Left lobe of liver (tissue), 2 donors: ENCODE data around the gene GPR65. TPM values are rescaled to one million over a fixed set of nuclear protein-coding genes. Genes with fewer than 3 reads are reported as not detected.
"Not testable (repeated sequence)": the region's sequence is repeated elsewhere in the genome, so short reads cannot be mapped to it uniquely, and the experiment has no call there.

Source experiments
- ATAC-seq: fragments of 200-7000 bp; cut with Tn5 transposase; one replicate; pipeline ENCODE4 v1.9.1; 2020; ENCODE audit warnings: mild to moderate bottlenecking, moderate library complexity
- DNase-seq: peaks from one replicate; pipeline ENCODE4 v3.0.0-alpha.2; 2020; ENCODE audit warnings: low spot score
- total RNA-seq: library from RNA; stranded (reverse); gene quantifications from one replicate; pipeline ENCODE4 v1.2.1, GENCODE V29; 2021
- donor health status: DM: no; HTN: no; CAD: no; lungs with moderate emphysema.
- donor health status: DM: no; HTN: yes; CAD: no.

Gene GPR65
- total RNA-seq, 1 donor from 2014 or later: 0.78 TPM

GRCh38 chr14:88003425-88003824 lies 1.5 kb upstream of the GPR65 start:
- ATAC-seq: no peak
- no peak for DNase-seq

GRCh38 chr14:88004506-88005036 lies 364 bp upstream of the GPR65 start:
- ATAC-seq (no peak), DNase-seq (no peak)

GRCh38 chr14:88005978-88006851 lies 1.3 kb downstream of the GPR65 start:
- ATAC-seq: peak; percentile 29
- DNase-seq: no peak

DNA sequence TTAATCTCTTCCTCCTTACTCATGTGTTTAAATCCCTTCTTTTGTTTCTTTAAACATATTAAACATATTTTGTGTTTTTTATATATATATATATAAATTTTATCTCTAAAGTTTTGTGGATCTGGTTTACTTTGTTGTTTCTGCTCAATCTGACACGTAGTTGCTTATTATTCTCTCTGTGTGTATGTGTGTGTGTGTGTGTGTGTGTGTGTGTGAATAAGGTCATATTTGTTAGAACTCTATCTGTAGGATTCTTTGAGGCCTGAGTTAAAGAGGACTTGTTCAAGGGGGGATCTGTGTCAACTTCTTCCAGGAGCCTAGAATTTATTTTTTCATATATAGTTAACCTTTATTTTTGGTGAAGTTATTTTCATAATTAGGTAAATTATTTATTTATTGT lies 2.7 kb downstream of the GPR65 start:
- ATAC-seq: no peak

GRCh38 chr14:88008039-88008742 lies 3.3 kb downstream of the GPR65 start:
- ATAC-seq: no peak
- DNase-seq: no peak

More for the DNA sequence above, 2.7 kb downstream of the GPR65 start:
- no peak for DNase-seq

GRCh38 chr14:88009486-88009885 lies 4.6 kb downstream of the GPR65 start:
- DNase-seq: no peak
- ATAC-seq: no peak

- DNase-seq (no peak), ATAC-seq (no peak)
Measured at GRCh38 chr14:88010331-88010730, 5.4 kb downstream of the GPR65 start.

- ATAC-seq (no peak), DNase-seq (no peak)
Measured at GRCh38 chr14:88012495-88012894, 7.6 kb downstream of the GPR65 start.

DNA sequence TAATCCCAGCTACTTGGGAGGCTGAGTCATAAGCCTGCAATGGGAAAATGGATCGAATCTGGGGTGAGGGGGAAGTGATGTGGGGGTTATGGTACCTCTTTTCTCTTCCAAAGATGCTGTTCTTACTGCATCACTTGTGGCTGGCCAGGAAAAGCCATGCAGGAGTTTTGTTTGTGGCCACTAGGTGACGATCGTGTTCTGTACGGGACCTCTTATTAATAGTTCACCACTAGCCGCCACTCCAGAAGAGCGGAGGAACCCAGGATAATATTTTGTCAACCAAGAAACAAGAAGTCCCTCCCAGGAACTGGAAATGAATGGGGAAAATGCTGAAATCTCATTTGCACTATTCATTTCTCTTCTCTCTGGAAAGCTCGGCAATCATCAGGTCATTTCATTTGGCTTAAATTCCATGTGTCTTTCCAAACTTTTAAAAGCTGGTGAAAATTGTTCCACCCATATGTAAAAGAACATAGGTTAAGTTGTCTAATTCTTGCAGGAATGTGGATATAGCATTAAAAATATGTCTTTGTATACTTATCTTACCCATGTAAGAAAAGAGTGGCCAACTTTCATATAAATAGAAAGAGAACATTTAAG lies 8.9 kb downstream of the GPR65 start:
- DNase-seq (peak; percentile 74), ATAC-seq (peak; percentile 100)

GRCh38 chr14:88016768-88017167 lies 11.8 kb downstream of the GPR65 start:
- no peak for ATAC-seq
- no peak for DNase-seq

DNA sequence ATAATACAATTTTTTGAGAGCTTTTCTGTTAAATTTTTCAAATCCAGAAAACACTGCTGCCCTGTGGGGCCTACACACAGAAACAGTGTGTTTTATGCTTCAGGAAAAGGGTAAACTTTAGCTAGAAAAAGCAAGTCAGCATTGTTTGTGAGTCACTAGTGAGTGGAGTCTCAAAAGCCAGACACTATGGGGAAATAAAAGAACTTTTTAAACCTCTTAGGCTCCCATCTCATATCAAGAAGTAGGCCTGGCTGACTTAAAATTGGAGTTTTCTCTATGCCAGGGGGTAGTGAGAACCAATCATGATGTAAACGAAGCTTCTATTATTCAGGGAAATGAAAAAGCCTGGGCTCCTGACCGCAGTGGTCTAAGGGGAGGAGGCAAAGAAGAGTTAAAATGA lies 12.6 kb downstream of the GPR65 start:
- ATAC-seq (no peak), DNase-seq (no peak)

GRCh38 chr14:88023658-88024187 lies 18.8 kb downstream of the GPR65 start:
- ATAC-seq (peak; percentile 48), DNase-seq (no peak)

GRCh38 chr14:88024252-88025086 lies 19.5 kb downstream of the GPR65 start:
- not testable (repeated sequence) for ATAC-seq
- peak; percentile 45 for DNase-seq

DNA sequence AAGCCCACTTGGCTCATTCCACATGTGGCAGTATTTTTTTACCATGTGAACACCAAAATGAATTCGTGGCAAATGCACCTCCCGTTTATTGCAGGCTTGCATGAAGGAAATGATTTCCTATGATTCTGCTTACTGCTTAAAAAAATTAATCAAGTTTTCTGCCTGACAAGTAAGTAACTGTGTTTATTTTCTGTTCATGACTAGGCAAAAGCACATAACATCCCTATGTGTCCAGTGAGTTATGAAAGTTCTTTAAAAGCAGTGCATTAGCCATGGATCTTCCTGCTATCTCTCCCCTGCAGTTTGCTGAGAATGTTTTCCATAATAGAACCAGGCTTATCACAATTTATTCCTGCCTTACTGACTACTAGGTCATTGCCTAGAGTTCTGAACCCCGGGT lies 20.4 kb downstream of the GPR65 start:
- no peak for DNase-seq
- ATAC-seq: peak; percentile 48

- DNase-seq: no peak
- peak; percentile 61 for ATAC-seq
Measured at GRCh38 chr14:88026890-88027289, 22.0 kb downstream of the GPR65 start.

GRCh38 chr14:88029500-88029899 lies 24.6 kb downstream of the GPR65 start:
- ATAC-seq (no peak), DNase-seq (no peak)

- DNase-seq (no peak), ATAC-seq (no peak)
Measured at GRCh38 chr14:88030079-88030478, 25.1 kb downstream of the GPR65 start.

- ATAC-seq (no peak), DNase-seq (no peak)
Measured at GRCh38 chr14:88030892-88031291, 26.0 kb downstream of the GPR65 start.

DNA sequence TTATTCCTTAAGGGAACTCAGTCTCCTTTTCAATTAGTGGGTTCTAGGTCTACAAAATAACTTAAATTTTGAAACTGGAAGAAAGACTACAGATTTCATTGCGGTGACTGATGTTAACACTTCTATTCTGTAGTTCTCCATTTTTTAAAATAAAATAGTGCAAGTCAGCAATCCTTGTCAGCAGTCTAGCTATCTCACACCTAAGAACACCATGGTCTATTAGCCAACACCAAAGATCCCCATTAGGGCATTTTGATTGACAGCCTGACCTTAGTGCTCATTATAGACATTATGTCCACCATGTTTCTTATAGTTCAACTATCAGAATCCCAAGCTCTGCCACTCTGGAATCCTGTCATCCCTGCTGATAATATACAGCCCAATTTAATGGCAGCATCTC lies 27.4 kb downstream of the GPR65 start:
- no peak for ATAC-seq

GRCh38 chr14:88034076-88034475 lies 29.1 kb downstream of the GPR65 start:
- DNase-seq: no peak
- ATAC-seq: no peak

More for the DNA sequence above, 27.4 kb downstream of the GPR65 start:
- DNase-seq: no peak
